ENCODE data around the gene MAGEA4.

- TF ChIP-seq CTCF (IDR thresholded peaks at IDR 0.05) (no peak), POLR2A (IDR thresholded peaks at IDR 0.05) (no peak)
Observed at GRCh38 chrX:151922692-151923091, 10.0 kb downstream of the MAGEA4 start.
